RWPE2 (cell line): ENCODE measurements around the gene RNF166.

ENCODE experiments used
- ATAC-seq: fragments of 200-7000 bp; cut with Tn5 transposase; 3 replicates; pipeline ENCODE4 v1.9.1; 2021; ENCODE audit warnings: low read depth
- DNase-seq: peaks from one replicate; pipeline ENCODE4 v3.0.0-alpha.2; 2020; ENCODE audit warnings: low spot score
- H3K27ac ChIP-seq: fragments of 450-650 bp; 2 replicates; pipeline ENCODE4 v1.5.1; 2017; ENCODE audit warnings: mild to moderate bottlenecking; ENCODE audit not compliant: poor library complexity, severe bottlenecking
- H3K27me3 ChIP-seq: fragments of 250-450 bp; sonication (Bioruptor Pico); 2 replicates; pipeline ENCODE4 v1.5.1; 2021; ENCODE audit warnings: mild to moderate bottlenecking, moderate library complexity; ENCODE audit not compliant: insufficient read depth, poor library complexity, severe bottlenecking
- H3K36me3 ChIP-seq: fragments of 250-450 bp; sonication (Bioruptor Pico); 2 replicates; pipeline ENCODE4 v1.5.1; 2020; ENCODE audit warnings: low read depth, mild to moderate bottlenecking, moderate library complexity
- H3K4me1 ChIP-seq: fragments of 250-450 bp; sonication (Bioruptor Pico); 2 replicates; pipeline ENCODE4 v1.5.1; 2021; ENCODE audit warnings: mild to moderate bottlenecking, moderate library complexity; ENCODE audit not compliant: insufficient read depth, poor library complexity, severe bottlenecking
- H3K4me3 ChIP-seq: fragments of 250-450 bp; sonication (Bioruptor Pico); 2 replicates; pipeline ENCODE4 v1.5.1; 2021; ENCODE audit warnings: mild to moderate bottlenecking, moderate library complexity; ENCODE audit not compliant: severe bottlenecking
- H3K9me3 ChIP-seq: fragments of 250-450 bp; sonication (Bioruptor Pico); 2 replicates; pipeline ENCODE4 v1.5.1; 2021; ENCODE audit warnings: mild to moderate bottlenecking, moderate library complexity; ENCODE audit not compliant: severe bottlenecking
- CTCF ChIP-seq: fragments of 450-650 bp; IDR thresholded peaks from one replicate; pipeline ENCODE4 v1.5.1; 2017; ENCODE audit warnings: mild to moderate bottlenecking, moderate library complexity; ENCODE audit not compliant: poor library complexity, severe bottlenecking

Gene RNF166

GRCh38 chr16:88693420-88694177 is 12.6 kb downstream of the RNF166 start:
- ATAC-seq (no peak), DNase-seq (no peak)
- TF ChIP-seq CTCF: no peak
- Histone ChIP-seq H3K36me3 (peaks cover 16% of the 10 kb centered on the region), H3K4me3 (no peak overlapping the region), H3K27me3 (peaks cover 4% of the 10 kb centered on the region), H3K27ac (no peak overlapping the region), H3K4me1 (no peaks in the 10 kb centered on the region), H3K9me3 (no peaks in the 10 kb centered on the region)

- no peak overlapping the region for H3K4me3 ChIP-seq
- no peaks in the 10 kb centered on the region for H3K9me3 ChIP-seq
- no peak for TF ChIP-seq CTCF
- H3K36me3 ChIP-seq: peaks cover 8% of the 10 kb centered on the region
- H3K4me1 ChIP-seq: no peaks in the 10 kb centered on the region
- no peak overlapping the region for H3K27ac ChIP-seq
- ATAC-seq (no peak), DNase-seq (no peak)
- H3K27me3 ChIP-seq: peaks cover 10% of the 10 kb centered on the region
These were observed 13.3 kb downstream of the RNF166 start for GRCh38 chr16:88692861-88693260.

GRCh38 chr16:88691924-88692560 is 14.2 kb downstream of the RNF166 start:
- TF ChIP-seq CTCF: no peak
- no peak for DNase-seq
- Histone ChIP-seq H3K4me1 (no peaks in the 10 kb centered on the region), H3K27ac (no peak overlapping the region), H3K27me3 (peaks cover 17% of the 10 kb centered on the region), H3K9me3 (no peaks in the 10 kb centered on the region), H3K36me3 (peaks cover 3% of the 10 kb centered on the region), H3K4me3 (no peak overlapping the region)
- no peak for ATAC-seq

- peaks cover 20% of the 10 kb centered on the region for H3K27me3 ChIP-seq
- H3K36me3 ChIP-seq: no peaks in the 10 kb centered on the region
- no peak for ATAC-seq
- no peak overlapping the region for H3K27ac ChIP-seq
- no peaks in the 10 kb centered on the region for H3K9me3 ChIP-seq
- TF ChIP-seq CTCF: no peak
- no peaks in the 10 kb centered on the region for H3K4me1 ChIP-seq
- no peak for DNase-seq
- H3K4me3 ChIP-seq: no peak overlapping the region
These were observed 14.9 kb downstream of the RNF166 start for GRCh38 chr16:88691129-88691813.
